ENCODE results near the gene SLC25A19. TPM values are rescaled to one million over a fixed set of nuclear protein-coding genes. Genes with fewer than 3 reads are reported as not detected.

Gene SLC25A19
- 7.1 and 8.7 TPM in 2 replicates for total RNA-seq (2014; rRNA removed)
- polyA plus RNA-seq (2012), result 7.6 TPM

GRCh38 chr17:75289115-75289831 is at the start of gene SLC25A19:
TSS of gene SLC25A19 (minus strand) at chr17:75289433. CDS start at chr17:75286764, 2,669 bp downstream.
- DNase-seq (ENCODE audit: low read depth), result peak; percentile 98

GRCh38 chr17:75338335-75338734 is 49.1 kb upstream of the SLC25A19 start:
- peak; percentile 62 for DNase-seq (ENCODE audit: low read depth)

- DNase-seq (ENCODE audit: low read depth), result no peak
Observed at GRCh38 chr17:75335315-75335714, 46.1 kb upstream of the SLC25A19 start.

GRCh38 chr17:75334723-75335122 is 45.5 kb upstream of the SLC25A19 start:
- no peak for DNase-seq (ENCODE audit: low read depth)

- no peak for DNase-seq (ENCODE audit: low read depth)
Observed at GRCh38 chr17:75331671-75332070, 42.4 kb upstream of the SLC25A19 start.

- no peak for DNase-seq (ENCODE audit: low read depth)
Observed at GRCh38 chr17:75327757-75328156, 38.5 kb upstream of the SLC25A19 start.

GRCh38 chr17:75326226-75326848 is 37.1 kb upstream of the SLC25A19 start:
- peak; percentile 29 for DNase-seq (ENCODE audit: low read depth)

- no peak for DNase-seq (ENCODE audit: low read depth)
Observed at GRCh38 chr17:75325827-75326225, 36.6 kb upstream of the SLC25A19 start.

- DNase-seq (ENCODE audit: low read depth), result no peak
Observed at GRCh38 chr17:75325348-75325747, 36.1 kb upstream of the SLC25A19 start.

- DNase-seq (ENCODE audit: low read depth), result no peak
Observed at GRCh38 chr17:75321506-75321905, 32.3 kb upstream of the SLC25A19 start.

GRCh38 chr17:75319904-75320691 is 30.9 kb upstream of the SLC25A19 start:
- DNase-seq (ENCODE audit: low read depth), result peak; percentile 59

- DNase-seq (ENCODE audit: low read depth), result no peak
Observed at GRCh38 chr17:75318615-75319222, 29.5 kb upstream of the SLC25A19 start.

- DNase-seq (ENCODE audit: low read depth), result no peak
Observed at GRCh38 chr17:75318211-75318610, 29.0 kb upstream of the SLC25A19 start.

- DNase-seq (ENCODE audit: low read depth), result peak; percentile 36
Observed at GRCh38 chr17:75317671-75318070, 28.4 kb upstream of the SLC25A19 start.

- DNase-seq (ENCODE audit: low read depth), result no peak
Observed at GRCh38 chr17:75316253-75316652, 27.0 kb upstream of the SLC25A19 start.

- peak; percentile 42 for DNase-seq (ENCODE audit: low read depth)
Observed at GRCh38 chr17:75315541-75316243, 26.5 kb upstream of the SLC25A19 start.

- DNase-seq (ENCODE audit: low read depth), result peak; percentile 60
Observed at GRCh38 chr17:75313941-75314551, 24.8 kb upstream of the SLC25A19 start.

GRCh38 chr17:75308732-75309629 is 19.7 kb upstream of the SLC25A19 start:
- no peak for DNase-seq (ENCODE audit: low read depth)

GRCh38 chr17:75307957-75308731 is 18.9 kb upstream of the SLC25A19 start:
- no peak for DNase-seq (ENCODE audit: low read depth)
